GM10266 (cell line): Measurements from ENCODE around the gene KLC4.

Source experiments
- DNase-seq: peaks from one replicate; pipeline ENCODE4 v3.0.0; 2012; ENCODE audit errors: extremely low spot score
- TF ChIP-seq, protein P1 (sequence below): IDR thresholded peaks from 2 replicates; pipeline ENCODE4 v1.5.1; 2012; ENCODE audit warnings: mild to moderate bottlenecking, low read depth; ENCODE audit not compliant: control insufficient read depth, insufficient read depth; ENCODE audit errors: missing control alignments

The KLC4 gene

DNA sequence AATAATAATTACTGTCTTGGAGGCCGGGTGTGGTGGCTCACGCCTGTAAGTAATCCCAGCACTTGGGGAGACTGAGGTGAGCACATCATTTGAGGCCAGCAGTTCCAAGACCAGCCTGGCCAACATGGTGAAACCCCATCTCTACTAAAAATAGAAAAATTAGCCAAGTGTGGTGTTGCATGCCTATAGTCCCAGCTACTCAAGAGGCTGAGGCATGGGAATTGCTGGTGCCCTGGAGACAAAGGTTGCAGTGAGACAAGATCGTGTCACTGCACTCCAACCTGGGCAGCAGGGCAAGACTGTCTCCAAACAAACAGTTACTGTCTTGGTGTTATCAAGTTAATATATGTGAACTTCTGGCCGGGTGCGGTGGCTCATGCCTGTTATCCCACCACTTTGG, 33.1 kb upstream of the KLC4 start:
- no peak for DNase-seq
- TF ChIP-seq, protein P1, sequence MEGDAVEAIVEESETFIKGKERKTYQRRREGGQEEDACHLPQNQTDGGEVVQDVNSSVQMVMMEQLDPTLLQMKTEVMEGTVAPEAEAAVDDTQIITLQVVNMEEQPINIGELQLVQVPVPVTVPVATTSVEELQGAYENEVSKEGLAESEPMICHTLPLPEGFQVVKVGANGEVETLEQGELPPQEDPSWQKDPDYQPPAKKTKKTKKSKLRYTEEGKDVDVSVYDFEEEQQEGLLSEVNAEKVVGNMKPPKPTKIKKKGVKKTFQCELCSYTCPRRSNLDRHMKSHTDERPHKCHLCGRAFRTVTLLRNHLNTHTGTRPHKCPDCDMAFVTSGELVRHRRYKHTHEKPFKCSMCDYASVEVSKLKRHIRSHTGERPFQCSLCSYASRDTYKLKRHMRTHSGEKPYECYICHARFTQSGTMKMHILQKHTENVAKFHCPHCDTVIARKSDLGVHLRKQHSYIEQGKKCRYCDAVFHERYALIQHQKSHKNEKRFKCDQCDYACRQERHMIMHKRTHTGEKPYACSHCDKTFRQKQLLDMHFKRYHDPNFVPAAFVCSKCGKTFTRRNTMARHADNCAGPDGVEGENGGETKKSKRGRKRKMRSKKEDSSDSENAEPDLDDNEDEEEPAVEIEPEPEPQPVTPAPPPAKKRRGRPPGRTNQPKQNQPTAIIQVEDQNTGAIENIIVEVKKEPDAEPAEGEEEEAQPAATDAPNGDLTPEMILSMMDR = no peak

DNA sequence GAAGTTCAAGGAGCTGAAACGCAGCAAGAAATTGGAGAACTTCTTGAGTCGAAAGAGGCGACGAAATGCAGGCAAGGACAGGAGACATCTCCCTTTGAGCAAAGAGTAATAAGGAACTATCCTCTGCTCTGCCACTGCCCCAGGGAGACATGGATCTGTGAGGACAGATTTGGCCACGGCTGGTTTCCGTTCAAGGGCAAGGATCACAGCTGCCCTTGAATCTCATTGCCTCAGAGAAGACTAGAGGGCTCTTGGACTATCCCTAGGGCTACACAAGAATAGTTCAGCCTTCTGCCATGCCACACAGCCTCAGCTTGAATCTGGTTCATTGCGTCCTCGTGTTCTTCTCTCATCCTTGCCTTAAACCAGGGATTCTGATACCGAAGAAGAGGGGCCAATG, 30.3 kb upstream of the KLC4 start:
- TF ChIP-seq, protein P1 = no peak
- DNase-seq = no peak

DNA sequence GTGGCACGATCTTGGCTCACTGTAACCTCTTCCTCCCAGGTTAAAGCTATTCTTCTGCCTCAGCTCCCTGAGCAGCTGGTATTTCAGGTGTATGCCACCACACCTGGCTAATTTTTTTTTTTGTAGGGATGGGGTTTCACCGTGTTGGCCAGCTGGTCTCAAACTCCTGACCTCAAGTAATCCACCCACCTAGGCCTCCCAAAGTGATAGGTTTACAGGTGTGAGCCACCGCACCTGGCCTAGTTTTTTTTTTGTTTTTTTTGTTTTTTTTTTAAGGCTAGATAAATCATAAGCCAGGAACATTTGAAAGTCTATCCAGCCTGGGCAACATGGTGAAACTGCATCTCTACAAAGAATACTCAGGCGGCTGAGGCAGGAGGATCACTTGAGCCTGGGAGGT, 27.1 kb upstream of the KLC4 start:
- TF ChIP-seq, protein P1 = no peak
- no peak for DNase-seq

DNA sequence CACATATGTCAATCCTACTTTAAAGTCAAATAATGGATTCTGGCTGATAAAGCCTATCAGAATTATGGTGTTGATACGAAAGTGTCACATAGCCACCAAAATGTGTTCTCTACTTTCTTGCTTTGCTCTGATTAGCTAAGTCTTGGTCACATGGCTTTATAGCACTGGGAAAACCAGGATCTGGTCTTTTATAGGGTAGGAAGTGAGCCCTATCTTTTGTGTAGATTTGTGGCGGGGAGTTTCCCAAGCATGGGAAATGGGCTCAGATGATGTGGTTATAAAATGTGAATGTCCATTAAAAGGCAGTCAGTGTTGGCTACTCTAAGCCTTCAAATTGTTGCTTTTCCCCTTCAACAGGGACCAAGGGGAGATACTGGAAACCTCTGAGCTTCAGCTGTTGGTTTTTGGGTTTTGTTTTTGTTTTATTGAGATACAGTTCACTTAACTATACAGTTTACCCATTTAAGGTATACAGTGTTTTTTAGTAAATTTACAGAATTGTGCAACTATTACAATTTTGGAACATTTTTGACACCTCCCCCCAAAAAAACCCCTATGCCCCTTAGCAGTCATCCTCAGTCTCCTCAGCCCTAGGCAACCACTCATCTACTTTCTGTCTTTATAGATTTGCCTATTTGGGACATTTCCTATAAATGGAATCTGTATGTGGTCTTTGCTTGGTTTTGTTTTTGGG, 25.8 kb upstream of the KLC4 start:
- DNase-seq = no peak
- TF ChIP-seq, protein P1 = no peak

DNA sequence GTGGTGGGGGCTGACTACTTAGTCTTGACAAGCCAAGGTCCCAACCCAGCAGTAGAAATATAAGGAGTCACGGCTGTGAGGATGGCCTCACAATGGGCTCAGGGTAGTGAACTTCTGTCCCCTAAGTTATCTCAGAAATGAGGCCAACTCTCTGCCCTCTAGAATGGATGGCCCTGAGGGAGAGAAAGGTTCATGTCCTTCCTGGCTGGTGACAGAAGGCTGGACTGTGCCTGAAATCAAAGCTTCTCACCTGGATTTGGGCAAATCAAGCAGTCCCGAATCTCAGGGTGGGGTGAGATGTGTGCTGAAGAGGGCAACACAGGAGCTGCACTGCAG, 25.3 kb upstream of the KLC4 start:
- TF ChIP-seq, protein P1 = no peak

DNA sequence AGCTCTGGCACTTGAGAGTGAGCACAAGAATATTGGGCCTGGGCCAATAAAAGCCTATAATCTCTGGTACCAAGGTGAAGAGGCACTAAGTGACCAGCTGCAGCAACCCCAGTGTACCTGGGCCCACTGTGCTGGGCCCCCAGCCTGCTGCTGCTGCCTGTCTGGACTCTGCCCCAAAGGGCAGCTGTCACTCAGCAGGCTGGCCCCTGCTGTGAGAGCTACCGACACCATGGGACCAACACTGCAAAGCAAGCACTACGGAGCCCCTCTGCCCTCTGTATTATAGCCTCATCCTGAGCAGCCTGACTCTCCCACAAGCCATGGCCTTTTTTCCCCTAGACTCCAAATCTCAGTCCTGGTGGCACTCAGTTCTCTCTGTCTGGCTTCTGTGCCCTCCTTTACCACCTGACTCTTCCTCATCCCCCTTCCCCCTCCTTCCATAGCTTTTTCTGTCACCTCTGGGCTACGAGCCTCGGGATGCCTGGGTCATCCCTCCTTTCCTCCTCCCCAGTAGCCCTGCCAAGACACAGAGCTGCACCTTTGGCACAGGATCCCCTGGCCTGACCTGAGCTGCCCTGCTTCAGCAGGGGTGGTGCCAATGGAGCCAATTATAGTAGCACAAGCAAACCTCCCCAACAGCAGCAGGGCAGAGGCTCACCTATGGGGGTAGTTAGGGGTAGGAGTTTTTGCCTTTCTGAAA, 23.8 kb upstream of the KLC4 start:
- DNase-seq = no peak
- TF ChIP-seq, protein P1 = no peak

More for the DNA sequence above, 25.3 kb upstream of the KLC4 start:
- DNase-seq = no peak

DNA sequence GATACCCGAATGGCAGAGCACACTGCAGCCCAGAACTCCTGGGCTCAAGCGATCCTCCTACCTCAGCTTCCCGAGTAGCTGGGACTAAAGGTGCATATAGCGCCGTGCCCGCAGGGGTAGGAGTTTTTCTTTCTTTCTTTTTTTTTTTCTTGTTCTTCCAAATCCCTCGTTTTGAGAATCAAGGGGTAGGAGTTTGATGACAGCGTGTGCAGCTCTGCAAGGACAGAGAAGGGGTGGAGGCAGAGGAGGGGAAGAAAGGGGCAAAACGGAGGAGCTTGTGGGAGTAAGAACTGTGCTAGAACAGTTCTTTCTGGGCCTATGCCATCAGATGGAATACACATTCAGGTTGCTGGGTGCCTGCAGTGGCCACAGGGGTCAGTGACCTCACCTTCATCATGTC, 22.7 kb upstream of the KLC4 start:
- TF ChIP-seq, protein P1 = no peak

More for the DNA sequence above, 22.7 kb upstream of the KLC4 start:
- DNase-seq = no peak
